Measurements from ENCODE around the gene MCC. TPM values are rescaled to one million over a fixed set of nuclear protein-coding genes. Genes with fewer than 3 reads are reported as not detected.
A peak's percentile ranks its signal among the peaks of the same experiment; 100 is the strongest.

MCC gene
- total RNA-seq, 1 experiment from 2014 or later: 7.1 TPM

GRCh38 chr5:113043491-113043931, 444.7 kb downstream of the MCC start:
- TF ChIP-seq EZH2 (IDR thresholded peaks at IDR 0.05; ENCODE audit: low read length, unreplicated experiment) (no peak), EZH2phosphoT487 (IDR thresholded peaks at IDR 0.05; ENCODE audit: borderline replicate concordance, low read length) (no peak), CTCF (conservative IDR thresholded peaks at IDR 0.05; ENCODE audit: low read depth, low read length) (peak; percentile 58; the same call in 1 of the 2 replicates)
- no peaks in the 10 kb centered on the region for H3F3A ChIP-seq (ENCODE audit: low read length, unreplicated experiment)
- no peak overlapping the region for H3K4me3 ChIP-seq (ENCODE audit: low read length)
- H3K79me2 ChIP-seq (ENCODE audit: low read length): no peaks in the 10 kb centered on the region
- H3K4me1 ChIP-seq (ENCODE audit: insufficient read depth, low read length): peaks cover 25% of the 10 kb centered on the region
- H2AFZ ChIP-seq (ENCODE audit: low read length): no peak overlapping the region
- no peak overlapping the region for H3K4me2 ChIP-seq (ENCODE audit: low read length)
- intact Hi-C loops (cut with micrococcal nuclease): no loop called here
- DNase-seq (peak; percentile 20), ATAC-seq (no peak)
- H4K20me1 ChIP-seq (ENCODE audit: low read length): no peaks in the 10 kb centered on the region
- no peaks in the 10 kb centered on the region for H3K9me3 ChIP-seq (ENCODE audit: low read length)
- ChIA-PET CTCF (no interaction called here), POLR2A (ENCODE audit: unreplicated experiment) (no interaction called here)
- H3K9ac ChIP-seq (ENCODE audit: low read length): no peak overlapping the region
- BruUV-seq (replicated peaks): no TSS peak
- H3K9me2 ChIP-seq (replicated peaks; ENCODE audit: low read length): no peaks in the 10 kb centered on the region
- H3K27ac ChIP-seq (ENCODE audit: low read length): no peak overlapping the region
- no peaks in the 10 kb centered on the region for H3K27me3 ChIP-seq (ENCODE audit: low read length)
- H3K36me3 ChIP-seq (ENCODE audit: low read depth, low read length): no peaks in the 10 kb centered on the region

- ATAC-seq (no peak), DNase-seq (no peak)
- Histone ChIP-seq H3K27me3 (ENCODE audit: low read length) (no peaks in the 10 kb centered on the region), H3K4me2 (ENCODE audit: low read length) (no peak overlapping the region), H3F3A (ENCODE audit: low read length, unreplicated experiment) (no peaks in the 10 kb centered on the region), H3K27ac (ENCODE audit: low read length) (no peak overlapping the region), H3K9me2 (replicated peaks; ENCODE audit: low read length) (no peaks in the 10 kb centered on the region), H3K9ac (ENCODE audit: low read length) (no peak overlapping the region), H3K4me3 (ENCODE audit: low read length) (no peak overlapping the region), H3K4me1 (ENCODE audit: insufficient read depth, low read length) (peaks cover 29% of the 10 kb centered on the region), H3K79me2 (ENCODE audit: low read length) (no peaks in the 10 kb centered on the region), H3K9me3 (ENCODE audit: low read length) (no peaks in the 10 kb centered on the region), H3K36me3 (ENCODE audit: low read depth, low read length) (no peaks in the 10 kb centered on the region), H4K20me1 (ENCODE audit: low read length) (no peaks in the 10 kb centered on the region), H2AFZ (ENCODE audit: low read length) (no peak overlapping the region)
- intact Hi-C loops (cut with micrococcal nuclease): no loop called here
- no peak for TF ChIP-seq EZH2 (IDR thresholded peaks at IDR 0.05; ENCODE audit: low read length, unreplicated experiment)
- no peak for TF ChIP-seq EZH2phosphoT487 (IDR thresholded peaks at IDR 0.05; ENCODE audit: borderline replicate concordance, low read length)
- no peak for TF ChIP-seq CTCF (conservative IDR thresholded peaks at IDR 0.05; ENCODE audit: low read depth, low read length)
- BruUV-seq (replicated peaks): no TSS peak
- ChIA-PET CTCF (no interaction called here), POLR2A (ENCODE audit: unreplicated experiment) (no interaction called here)
These were observed 445.6 kb downstream of the MCC start for GRCh38 chr5:113042491-113043243.

GRCh38 chr5:113040672-113041260, 447.5 kb downstream of the MCC start:
- no peaks in the 10 kb centered on the region for H4K20me1 ChIP-seq (ENCODE audit: low read length)
- BruUV-seq (replicated peaks): no TSS peak
- no peak for TF ChIP-seq EZH2 (IDR thresholded peaks at IDR 0.05; ENCODE audit: low read length, unreplicated experiment)
- no peak for TF ChIP-seq EZH2phosphoT487 (IDR thresholded peaks at IDR 0.05; ENCODE audit: borderline replicate concordance, low read length)
- no peak overlapping the region for H3K9ac ChIP-seq (ENCODE audit: low read length)
- no peak for DNase-seq
- H3K27me3 ChIP-seq (ENCODE audit: low read length): no peaks in the 10 kb centered on the region
- no peaks in the 10 kb centered on the region for H3K9me3 ChIP-seq (ENCODE audit: low read length)
- ChIA-PET POLR2A (ENCODE audit: unreplicated experiment) (no interaction called here), CTCF (no interaction called here)
- H3K4me1 ChIP-seq (ENCODE audit: insufficient read depth, low read length): peaks cover 18% of the 10 kb centered on the region
- H3K4me3 ChIP-seq (ENCODE audit: low read length): no peak overlapping the region
- H3K79me2 ChIP-seq (ENCODE audit: low read length): no peaks in the 10 kb centered on the region
- intact Hi-C loops (cut with micrococcal nuclease): no loop called here
- H3K4me2 ChIP-seq (ENCODE audit: low read length): no peak overlapping the region
- ATAC-seq: no peak
- no peak overlapping the region for H2AFZ ChIP-seq (ENCODE audit: low read length)
- H3K27ac ChIP-seq (ENCODE audit: low read length): no peak overlapping the region
- no peaks in the 10 kb centered on the region for H3K36me3 ChIP-seq (ENCODE audit: low read depth, low read length)
- no peaks in the 10 kb centered on the region for H3K9me2 ChIP-seq (replicated peaks; ENCODE audit: low read length)
- no peaks in the 10 kb centered on the region for H3F3A ChIP-seq (ENCODE audit: low read length, unreplicated experiment)

Measured in PC-3 (cell line).